Activated CD4-positive, alpha-beta T cell treated with anti-CD3 and anti-CD28 coated beads for 36 hours (primary cell): ENCODE results near the gene SLC25A29. TPM values are rescaled to one million over a fixed set of nuclear protein-coding genes. Genes with fewer than 3 reads are reported as not detected.

Experiments
- ATAC-seq: fragments of 200-7000 bp; cut with Tn5 transposase; one replicate; pipeline ENCODE4 v1.10.0; 2021; ENCODE audit warnings: mild to moderate bottlenecking, moderate library complexity
- CTCF ChIA-PET: fragments of 350-600 bp; sonication (Branson Sonifier 250); formaldehyde crosslinking; loops from one replicate; lab custom pipeline; 2021; ENCODE audit warnings: antibody characterized with exemption; lab: Charles Lee
- POLR2A ChIA-PET: fragments of 350-600 bp; sonication (Branson Sonifier 250); formaldehyde crosslinking; loops from one replicate; lab custom pipeline; 2021; ENCODE audit warnings: antibody characterized with exemption, inconsistent platforms; lab: Charles Lee
- DNase-seq: peaks from one replicate; pipeline ENCODE4 v3.0.0-alpha.2; 2020
- H3K27ac Mint-ChIP-seq: one replicate; pipeline ENCODE4 v1.8.0; 2021; ENCODE audit warnings: mixed read lengths
- H3K27me3 Mint-ChIP-seq: one replicate; pipeline ENCODE4 v1.8.0; 2021; ENCODE audit warnings: mixed read lengths
- H3K36me3 Mint-ChIP-seq: one replicate; pipeline ENCODE4 v1.8.0; 2021; ENCODE audit warnings: low read depth, mixed read lengths
- H3K4me1 Mint-ChIP-seq: one replicate; pipeline ENCODE4 v1.8.0; 2021; ENCODE audit warnings: mixed read lengths
- H3K4me3 Mint-ChIP-seq: one replicate; pipeline ENCODE4 v1.8.0; 2021; ENCODE audit warnings: mild to moderate bottlenecking, moderate library complexity, mixed read lengths
- H3K9me3 Mint-ChIP-seq: one replicate; pipeline ENCODE4 v1.8.0; 2021; ENCODE audit warnings: low read depth, mixed read lengths
- intact Hi-C, 2 experiments: fragments of 100-400 bp; cut with DNase I in 1 of 2; cut with micrococcal nuclease in 1 of 2; formaldehyde crosslinking; loops; one replicate each; pipeline versions ENCODE4 v1.14.2 to v1.15.1; 2022 to 2024; cut with DNase I, micrococcal nuclease
- total RNA-seq, 2 experiments: library from RNA; stranded (reverse); gene quantifications; one replicate each; pipeline ENCODE4 v1.2.3, GENCODE V29; 2021

The SLC25A29 gene
- total RNA-seq, 2 experiments from 2014 or later = 5.4 to 5.8 TPM

- intact Hi-C loops = no loop called here
- no peaks in the 10 kb centered on the region for H3K4me1 Mint-ChIP-seq
- H3K27me3 Mint-ChIP-seq = no peaks in the 10 kb centered on the region
- H3K36me3 Mint-ChIP-seq = peaks cover 20% of the 10 kb centered on the region
- H3K4me3 Mint-ChIP-seq = no peak overlapping the region
- H3K27ac Mint-ChIP-seq = no peak overlapping the region
- DNase-seq (peak; percentile 26), ATAC-seq (no peak)
- ChIA-PET CTCF (no interaction called here), POLR2A (no interaction called here)
- H3K9me3 Mint-ChIP-seq = no peaks in the 10 kb centered on the region
Observed at GRCh38 chr14:100330388-100330931, 24.2 kb upstream of the SLC25A29 start.

GRCh38 chr14:100330007-100330344, 23.7 kb upstream of the SLC25A29 start:
- ChIA-PET CTCF (no interaction called here), POLR2A (no interaction called here)
- H3K36me3 Mint-ChIP-seq = peaks cover 17% of the 10 kb centered on the region
- H3K27me3 Mint-ChIP-seq = no peaks in the 10 kb centered on the region
- H3K4me3 Mint-ChIP-seq = no peak overlapping the region
- H3K27ac Mint-ChIP-seq = no peak overlapping the region
- ATAC-seq (no peak), DNase-seq (no peak)
- no peaks in the 10 kb centered on the region for H3K9me3 Mint-ChIP-seq
- no peaks in the 10 kb centered on the region for H3K4me1 Mint-ChIP-seq
- intact Hi-C loops = no loop called here

DNA sequence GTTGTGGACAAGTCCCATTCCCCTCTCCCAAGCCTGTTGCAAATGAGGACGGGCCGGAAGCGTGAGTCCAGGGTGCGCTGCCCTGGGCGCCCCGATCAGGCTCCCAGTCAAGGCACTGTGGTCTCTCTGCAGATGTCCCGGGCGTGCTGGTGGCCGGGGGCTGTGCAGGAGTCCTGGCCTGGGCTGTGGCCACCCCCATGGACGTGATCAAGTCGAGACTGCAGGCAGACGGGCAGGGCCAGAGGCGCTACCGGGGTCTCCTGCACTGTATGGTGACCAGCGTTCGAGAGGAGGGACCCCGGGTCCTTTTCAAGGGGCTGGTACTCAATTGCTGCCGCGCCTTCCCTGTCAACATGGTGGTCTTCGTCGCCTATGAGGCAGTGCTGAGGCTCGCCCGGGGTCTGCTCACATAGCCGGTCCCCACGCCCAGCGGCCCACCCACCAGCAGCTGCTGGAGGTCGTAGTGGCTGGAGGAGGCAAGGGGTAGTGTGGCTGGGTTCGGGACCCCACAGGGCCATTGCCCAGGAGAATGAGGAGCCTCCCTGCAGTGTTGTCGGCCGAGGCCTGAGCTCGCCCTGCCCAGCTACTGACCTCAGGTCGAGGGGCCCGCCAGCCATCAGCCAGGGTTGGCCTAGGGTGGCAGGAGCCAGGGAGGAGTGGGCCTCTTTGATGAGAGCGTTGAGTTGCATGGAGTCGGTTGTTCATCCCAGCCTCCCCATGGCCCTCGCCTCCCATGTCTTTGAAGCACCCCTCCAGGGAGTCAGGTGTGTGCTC, 23.2 kb upstream of the SLC25A29 start:
- Mint-ChIP-seq H3K36me3 (peaks cover 12% of the 10 kb centered on the region), H3K4me1 (no peaks in the 10 kb centered on the region), H3K9me3 (no peaks in the 10 kb centered on the region), H3K27ac (no peak overlapping the region), H3K4me3 (no peak overlapping the region), H3K27me3 (no peaks in the 10 kb centered on the region)
- ChIA-PET POLR2A (no interaction called here), CTCF (no interaction called here)
- intact Hi-C loops = no loop called here
- no peak for DNase-seq
- ATAC-seq = no peak

- peaks cover 4% of the 10 kb centered on the region for H3K36me3 Mint-ChIP-seq
- no peak overlapping the region for H3K4me3 Mint-ChIP-seq
- ATAC-seq (no peak), DNase-seq (no peak)
- H3K27ac Mint-ChIP-seq = no peak overlapping the region
- CTCF ChIA-PET = no interaction called here
- POLR2A ChIA-PET = no interaction called here
- no peaks in the 10 kb centered on the region for H3K9me3 Mint-ChIP-seq
- H3K4me1 Mint-ChIP-seq = no peaks in the 10 kb centered on the region
- intact Hi-C loops = no loop called here
- no peaks in the 10 kb centered on the region for H3K27me3 Mint-ChIP-seq
Observed at GRCh38 chr14:100328495-100329163, 22.4 kb upstream of the SLC25A29 start.

GRCh38 chr14:100327128-100327527, 20.9 kb upstream of the SLC25A29 start:
- no peaks in the 10 kb centered on the region for H3K4me1 Mint-ChIP-seq
- DNase-seq (no peak), ATAC-seq (no peak)
- peaks cover 4% of the 10 kb centered on the region for H3K36me3 Mint-ChIP-seq
- POLR2A ChIA-PET = no interaction called here
- no peak overlapping the region for H3K27ac Mint-ChIP-seq
- H3K27me3 Mint-ChIP-seq = no peaks in the 10 kb centered on the region
- intact Hi-C loops = no loop called here
- H3K9me3 Mint-ChIP-seq = no peaks in the 10 kb centered on the region
- CTCF ChIA-PET = no interaction called here
- H3K4me3 Mint-ChIP-seq = no peak overlapping the region

- H3K4me3 Mint-ChIP-seq = no peak overlapping the region
- DNase-seq (no peak), ATAC-seq (no peak)
- intact Hi-C loops = no loop called here
- H3K9me3 Mint-ChIP-seq = no peaks in the 10 kb centered on the region
- ChIA-PET POLR2A (no interaction called here), CTCF (no interaction called here)
- no peak overlapping the region for H3K27ac Mint-ChIP-seq
- no peaks in the 10 kb centered on the region for H3K27me3 Mint-ChIP-seq
- no peaks in the 10 kb centered on the region for H3K4me1 Mint-ChIP-seq
- H3K36me3 Mint-ChIP-seq = no peaks in the 10 kb centered on the region
Observed at GRCh38 chr14:100325958-100326357, 19.7 kb upstream of the SLC25A29 start.

- ChIA-PET CTCF (no interaction called here), POLR2A (no interaction called here)
- no peak for ATAC-seq
- intact Hi-C loops = no loop called here
- no peaks in the 10 kb centered on the region for H3K4me1 Mint-ChIP-seq
- no peak overlapping the region for H3K27ac Mint-ChIP-seq
- no peaks in the 10 kb centered on the region for H3K36me3 Mint-ChIP-seq
- no peak overlapping the region for H3K4me3 Mint-ChIP-seq
- no peaks in the 10 kb centered on the region for H3K27me3 Mint-ChIP-seq
- DNase-seq = no peak
- no peaks in the 10 kb centered on the region for H3K9me3 Mint-ChIP-seq
Observed at GRCh38 chr14:100325231-100325632, 19.0 kb upstream of the SLC25A29 start.

- CTCF ChIA-PET = interaction anchor here (0.6 to 1.0 kb wide), 2 partner anchors 12 to 34 kb away, joined by 3 to 5 read pairs; no protein-coding TSS in a partner anchor
- no peaks in the 10 kb centered on the region for H3K27me3 Mint-ChIP-seq
- no peaks in the 10 kb centered on the region for H3K9me3 Mint-ChIP-seq
- no peaks in the 10 kb centered on the region for H3K4me1 Mint-ChIP-seq
- ATAC-seq (no peak), DNase-seq (no peak)
- intact Hi-C loops = no loop called here
- POLR2A ChIA-PET = no interaction called here
- H3K4me3 Mint-ChIP-seq = no peak overlapping the region
- H3K36me3 Mint-ChIP-seq = no peaks in the 10 kb centered on the region
- H3K27ac Mint-ChIP-seq = no peak overlapping the region
Observed at GRCh38 chr14:100323942-100324307, 17.7 kb upstream of the SLC25A29 start.

GRCh38 chr14:100323121-100323941, 17.1 kb upstream of the SLC25A29 start, which contains the start of gene SLC25A47:
SLC25A47 (plus strand) TSS chr14:100323339; CDS start chr14:100323415, 76 bp downstream.
- H3K27me3 Mint-ChIP-seq = no peaks in the 10 kb centered on the region
- H3K9me3 Mint-ChIP-seq = no peaks in the 10 kb centered on the region
- ATAC-seq = no peak
- no peak for DNase-seq
- intact Hi-C loops = no loop called here
- H3K36me3 Mint-ChIP-seq = no peaks in the 10 kb centered on the region
- POLR2A ChIA-PET = no interaction called here
- no peak within 1 kb of the TSS for H3K4me3 Mint-ChIP-seq
- H3K27ac Mint-ChIP-seq = no peak within 1 kb of the TSS
- no peaks in the 10 kb centered on the region for H3K4me1 Mint-ChIP-seq
- CTCF ChIA-PET = interaction anchor here (0.8 kb wide), 1 partner anchor 51 kb away, joined by 3 read pairs; no protein-coding TSS in a partner anchor

GRCh38 chr14:100322138-100322957, 16.1 kb upstream of the SLC25A29 start:
- Mint-ChIP-seq H3K4me1 (peaks cover 4% of the 10 kb centered on the region), H3K27me3 (no peaks in the 10 kb centered on the region)
- CTCF ChIA-PET = interaction anchor here (0.5 to 0.9 kb wide), 3 partner anchors 50 to 64 kb away, joined by 3 read pairs; no protein-coding TSS in a partner anchor

More at GRCh38 chr14:100322138-100322957, 16.1 kb upstream of the SLC25A29 start:
- Mint-ChIP-seq H3K36me3 (no peaks in the 10 kb centered on the region), H3K9me3 (no peaks in the 10 kb centered on the region), H3K27ac (no peak overlapping the region), H3K4me3 (no peak overlapping the region)
- DNase-seq = no peak
- POLR2A ChIA-PET = no interaction called here
- ATAC-seq = no peak
- intact Hi-C loops = no loop called here
